H1 (cell line): Measurements from ENCODE around the gene ABHD2. TPM values are rescaled to one million over a fixed set of nuclear protein-coding genes. Genes with fewer than 3 reads are reported as not detected.

ENCODE experiments used
- CTCF ChIA-PET: fragments of 300-600 bp; sonication (Branson Sonifier 250); formaldehyde crosslinking; loops from one replicate; lab custom pipeline; 2021; ENCODE audit not compliant: partially characterized antibody; lab: Charles Lee
- POLR2A ChIA-PET: fragments of 300-600 bp; sonication (Branson Sonifier 250); formaldehyde crosslinking; loops from one replicate; lab custom pipeline; 2021; ENCODE audit warnings: inconsistent platforms; ENCODE audit not compliant: partially characterized antibody; lab: Charles Lee
- DNase-seq, 2 experiments: peaks; one replicate each; pipeline versions ENCODE4 v3.0.0 to v3.0.0-alpha.2; 2010 to 2022; ENCODE audit warnings: low spot score in 2 of 2, low read depth in 1 of 2, mixed read lengths in 1 of 2
- FAIRE-seq: peaks from 2 replicates; lab custom pipeline; 2011; peaks lifted over from hg19 to GRCh38; lab: Jason Lieb, UNC
- H2AFZ ChIP-seq: 2 replicates; pipeline ENCODE4 v1.8.1; 2012; ENCODE audit warnings: low read length, inconsistent platforms
- H2AK5ac ChIP-seq: 2 replicates; pipeline ENCODE4 v1.6.1; 2013; ENCODE audit warnings: low read depth, low read length
- H2BK120ac ChIP-seq: replicated peaks from 2 replicates; pipeline ENCODE3; 2013; ENCODE audit warnings: low read depth, low read length, inconsistent platforms
- H2BK12ac ChIP-seq: 2 replicates; pipeline ENCODE4 v1.6.1; 2013; ENCODE audit warnings: low read depth, low read length
- H2BK15ac ChIP-seq: 2 replicates; pipeline ENCODE4 v1.6.1; 2013; ENCODE audit warnings: low read length
- H2BK20ac ChIP-seq: 2 replicates; pipeline ENCODE4 v1.6.1; 2013; ENCODE audit warnings: low read length
- H2BK5ac ChIP-seq: 2 replicates; pipeline ENCODE4 v1.6.1; 2013; ENCODE audit warnings: low read depth, low read length
- H3K14ac ChIP-seq: 2 replicates; pipeline ENCODE4 v1.6.1; 2013; ENCODE audit warnings: inconsistent platforms; ENCODE audit not compliant: insufficient read length
- H3K18ac ChIP-seq: 2 replicates; pipeline ENCODE4 v1.6.1; 2013; ENCODE audit warnings: low read length; ENCODE audit errors: extremely low read depth
- H3K23ac ChIP-seq: 2 replicates; pipeline ENCODE4 v1.6.1; 2013; ENCODE audit warnings: inconsistent platforms; ENCODE audit not compliant: insufficient read length
- H3K23me2 ChIP-seq: 2 replicates; pipeline ENCODE4 v1.6.1; 2013; ENCODE audit warnings: low read depth, low read length
- H3K27ac ChIP-seq: 2 replicates; pipeline ENCODE4 v1.6.1; 2011; ENCODE audit warnings: low read depth, low read length, inconsistent platforms
- H3K27me3 ChIP-seq, 4 experiments: replicated peaks in 1 of 4; 1 replicate in 1 of 4; 2 replicates in 3 of 4; pipeline versions ENCODE4 v1.6.1 to v1.8.1; 2011 to 2013; ENCODE audit warnings: low read length in 3 of 4, mild to moderate bottlenecking in 3 of 4, inconsistent platforms in 2 of 4, mixed read lengths in 2 of 4, moderate library complexity in 1 of 4; ENCODE audit not compliant: control insufficient read depth in 3 of 4, insufficient read depth in 3 of 4; ENCODE audit errors: extremely low read depth in 1 of 4
- H3K36me3 ChIP-seq, 4 experiments: 2 replicates each; pipeline versions ENCODE4 v1.6.1 to v1.8.1; 2011 to 2013; ENCODE audit warnings: mild to moderate bottlenecking in 4 of 4, low read length in 3 of 4, moderate library complexity in 2 of 4, control low read depth in 1 of 4, inconsistent platforms in 1 of 4; ENCODE audit not compliant: insufficient read depth in 4 of 4, control insufficient read depth in 2 of 4
- H3K4ac ChIP-seq: replicated peaks from 2 replicates; pipeline ENCODE3; 2013; ENCODE audit warnings: low read length, low read depth, mixed read lengths, inconsistent platforms; ENCODE audit not compliant: insufficient read length
- H3K4me1 ChIP-seq, 4 experiments: replicated peaks in 1 of 4; 1 replicate in 1 of 4; 2 replicates in 3 of 4; pipeline versions ENCODE4 v1.6.1 to v1.8.1; 2011 to 2013; ENCODE audit warnings: low read length in 3 of 4, inconsistent platforms in 2 of 4, mixed read lengths in 1 of 4; ENCODE audit not compliant: insufficient read depth in 4 of 4, control insufficient read depth in 3 of 4
- H3K4me2 ChIP-seq, 2 experiments: 2 replicates each; pipeline versions ENCODE4 v1.6.1 to v1.8.1; 2011 to 2013; ENCODE audit warnings: low read depth in 2 of 2, low read length in 2 of 2, control low read depth in 1 of 2, inconsistent platforms in 1 of 2, mild to moderate bottlenecking in 1 of 2; ENCODE audit not compliant: insufficient read depth in 1 of 2
- H3K4me3 ChIP-seq, 4 experiments: fragments of 200-600, 300-600 bp in 1 of 4; sonication (generic), shearing (Covaris generic), sonication (Bioruptor Twin) in 1 of 4; 2 replicates each; pipeline versions ENCODE4 v1.5.1 to v1.8.1; 2011 to 2016; ENCODE audit warnings: low read length in 4 of 4, low read depth in 3 of 4, control low read depth in 2 of 4, inconsistent platforms in 2 of 4, mild to moderate bottlenecking in 2 of 4, mixed read lengths in 1 of 4, moderate library complexity in 1 of 4; ENCODE audit not compliant: insufficient read depth in 2 of 4; ENCODE audit errors: extremely low read depth in 1 of 4
- H3K56ac ChIP-seq: replicated peaks from 2 replicates; pipeline ENCODE3; 2013; ENCODE audit warnings: low read depth, mild to moderate bottlenecking, mixed read lengths, low read length, inconsistent platforms; ENCODE audit not compliant: insufficient read length
- H3K79me1 ChIP-seq: 2 replicates; pipeline ENCODE4 v1.6.1; 2013; ENCODE audit warnings: low read depth, low read length, control low read depth
- H3K79me2 ChIP-seq, 2 experiments: 2 replicates each; pipeline versions ENCODE4 v1.6.1 to v1.8.1; 2012 to 2013; ENCODE audit warnings: low read length in 2 of 2, mild to moderate bottlenecking in 2 of 2, inconsistent platforms in 1 of 2; ENCODE audit not compliant: insufficient read depth in 2 of 2, control insufficient read depth in 1 of 2
- H3K9ac ChIP-seq, 4 experiments: replicated peaks in 1 of 4; 1 replicate in 1 of 4; 2 replicates in 3 of 4; pipeline versions ENCODE4 v1.6.1 to v1.8.1; 2011 to 2013; ENCODE audit warnings: low read depth in 3 of 4, low read length in 3 of 4, control low read depth in 2 of 4, mild to moderate bottlenecking in 2 of 4, moderate library complexity in 2 of 4, inconsistent platforms in 1 of 4; ENCODE audit errors: extremely low read depth in 1 of 4
- H3K9me3 ChIP-seq, 2 experiments: 2 replicates each; pipeline versions ENCODE4 v1.6.1 to v1.8.1; 2012 to 2013; ENCODE audit warnings: mild to moderate bottlenecking in 2 of 2, moderate library complexity in 2 of 2, control low read depth in 1 of 2, inconsistent platforms in 1 of 2, low read depth in 1 of 2, low read length in 1 of 2, mixed read lengths in 1 of 2; ENCODE audit not compliant: insufficient read depth in 2 of 2
- H4K20me1 ChIP-seq, 2 experiments: replicated peaks in 1 of 2; 2 replicates each; pipeline versions ENCODE3 to v1.8.1; 2011 to 2013; ENCODE audit warnings: inconsistent platforms in 2 of 2, low read length in 2 of 2, mild to moderate bottlenecking in 1 of 2; ENCODE audit not compliant: insufficient read depth in 2 of 2, control insufficient read depth in 1 of 2
- H4K5ac ChIP-seq: 2 replicates; pipeline ENCODE4 v1.6.1; 2013; ENCODE audit warnings: low read length, low read depth, mixed read lengths, inconsistent platforms; ENCODE audit not compliant: insufficient read length
- H4K8ac ChIP-seq: 2 replicates; pipeline ENCODE4 v1.8.0; 2013; ENCODE audit warnings: mild to moderate bottlenecking, moderate library complexity, low read length, inconsistent platforms; ENCODE audit not compliant: insufficient read depth; ENCODE audit errors: extremely low read depth
- H4K91ac ChIP-seq: replicated peaks from 2 replicates; pipeline ENCODE3; 2013; ENCODE audit warnings: low read length, mixed read lengths, inconsistent platforms; ENCODE audit not compliant: insufficient read length
- CBX5 ChIP-seq: fragments of 300-800, 300-1000 bp; sonication (generic); IDR thresholded peaks from 2 replicates; pipeline ENCODE4 v1.7.1; 2016; ENCODE audit warnings: antibody characterized with exemption, low read length, low read depth
- CHD1 ChIP-seq: IDR thresholded peaks from 2 replicates; pipeline ENCODE4 v1.6.1; 2012; ENCODE audit warnings: low read depth, low read length, improper control_type of control experiment
- CREB1 ChIP-seq: IDR thresholded peaks from 2 replicates; pipeline ENCODE4 v1.6.1; 2012; ENCODE audit warnings: inconsistent platforms
- FOSL1 ChIP-seq: IDR thresholded peaks from 2 replicates; pipeline ENCODE4 v1.6.1; 2011; ENCODE audit warnings: mild to moderate bottlenecking, low read depth, low read length, moderate library complexity; ENCODE audit not compliant: insufficient read depth
- GABPA ChIP-seq: IDR thresholded peaks from 2 replicates; pipeline ENCODE4 v1.6.1; 2011; ENCODE audit warnings: mild to moderate bottlenecking, low read length, moderate library complexity, borderline replicate concordance; ENCODE audit not compliant: insufficient read depth
- JUN ChIP-seq: IDR thresholded peaks from 2 replicates; pipeline ENCODE4 v1.6.1; 2011; ENCODE audit warnings: low read depth, mild to moderate bottlenecking, improper control_type of control experiment, low read length
- NRF1 ChIP-seq: IDR thresholded peaks from 2 replicates; pipeline ENCODE4 v1.6.1; 2011; ENCODE audit warnings: mild to moderate bottlenecking, low read depth, low read length, improper control_type of control experiment
- TAF1 ChIP-seq: IDR thresholded peaks from 2 replicates; pipeline ENCODE4 v1.6.1; 2011; ENCODE audit warnings: mild to moderate bottlenecking, low read depth, low read length
- TEAD4 ChIP-seq: IDR thresholded peaks from 2 replicates; pipeline ENCODE4 v1.6.1; 2012; ENCODE audit warnings: low read depth, low read length, inconsistent platforms, mixed read lengths
- WGBS, 2 experiments: shearing (Covaris generic) in 1 of 2; methylation state at CpG; one replicate each; pipeline versions ENCODE4 v1.1.6 to v1.1.7; 2013 to 2015; ENCODE audit warnings: low lambda C conversion rate in 2 of 2, mixed read lengths in 2 of 2, inconsistent platforms in 1 of 2, low coverage in 1 of 2, missing lambda C conversion rate in 1 of 2; ENCODE audit not compliant: insufficient replicate concordance in 2 of 2, insufficient coverage in 1 of 2, insufficient read length in 1 of 2; ENCODE audit errors: extremely low coverage in 1 of 2, missing lambda C conversion rate in 1 of 2; 5-methylcytosine and 5-hydroxymethylcytosine counted together
- polyA plus RNA-seq, 7 experiments: library from polyadenylated mRNA; depleted of rRNA in 3 of 7; stranded (reverse) in 5 of 7; unstranded in 2 of 7; fragments of >200 nt in 5 of 7; fragments of 200-250 nt in 2 of 7; gene quantifications; 1 replicate in 5 of 7; 2 replicates in 1 of 7; 4 replicates in 1 of 7; pipeline versions ENCODE4 v1.2.1 to v1.2.3, GENCODE V29; 2011 to 2013; ENCODE audit warnings: missing spikeins in 2 of 7, mixed read lengths in 2 of 7
- total RNA-seq: library from RNA; stranded (reverse); fragmentation: NEBNext Ultra II Directional; extraction: Animal tissue kit (Norgen Biotek cat#: 25700); gene quantifications from 2 replicates; pipeline ENCODE4 v1.2.1, GENCODE V29; 2021
- TF ChIP-seq, protein P1 (sequence below): IDR thresholded peaks from 2 replicates; pipeline ENCODE4 v1.6.1; 2011; ENCODE audit warnings: low read depth, mild to moderate bottlenecking, low read length; ENCODE audit not compliant: insufficient read depth
- TF ChIP-seq, protein P2 (sequence below): IDR thresholded peaks from 2 replicates; pipeline ENCODE4 v1.6.1; 2012; ENCODE audit warnings: low read length, inconsistent platforms
- TF ChIP-seq, protein P3 (sequence below): IDR thresholded peaks from 2 replicates; pipeline ENCODE4 v1.6.1; 2012; ENCODE audit warnings: inconsistent platforms

ABHD2 gene
- total and polyA plus RNA-seq, 2 of the 8 experiments (the other 6 are each of a cell fraction or from before 2014, with no cell fraction given), result 9.1 to 23.7 TPM

DNA sequence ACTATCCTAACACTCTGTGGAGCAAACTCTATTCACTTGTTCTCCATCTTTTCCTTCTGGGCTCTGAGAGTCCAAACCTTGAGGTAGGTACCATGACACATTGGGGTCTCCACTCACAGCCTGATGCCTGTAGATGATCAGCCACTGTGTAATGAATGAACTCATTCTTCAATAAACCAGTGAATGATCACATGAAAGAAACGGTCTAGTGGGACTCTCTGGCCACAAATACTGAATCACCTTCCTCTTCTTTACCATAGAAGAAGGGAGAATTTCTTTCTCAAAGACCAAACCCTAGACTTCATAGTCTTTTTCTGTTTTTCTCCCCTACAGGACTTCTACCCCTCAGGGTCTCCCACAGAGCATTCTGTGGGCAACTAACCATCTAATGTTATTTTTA is 20.5 kb upstream of the ABHD2 start:
- H3K9ac ChIP-seq, result no peak overlapping the region
- TF ChIP-seq CHD1 (no peak), NRF1 (no peak), TAF1 (no peak), CBX5 (no peak), TEAD4 (no peak), GABPA (no peak), CREB1 (no peak), FOSL1 (no peak), JUN (no peak)
- TF ChIP-seq, protein P1, sequence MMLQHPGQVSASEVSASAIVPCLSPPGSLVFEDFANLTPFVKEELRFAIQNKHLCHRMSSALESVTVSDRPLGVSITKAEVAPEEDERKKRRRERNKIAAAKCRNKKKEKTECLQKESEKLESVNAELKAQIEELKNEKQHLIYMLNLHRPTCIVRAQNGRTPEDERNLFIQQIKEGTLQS, result no peak
- TF ChIP-seq, protein P2, sequence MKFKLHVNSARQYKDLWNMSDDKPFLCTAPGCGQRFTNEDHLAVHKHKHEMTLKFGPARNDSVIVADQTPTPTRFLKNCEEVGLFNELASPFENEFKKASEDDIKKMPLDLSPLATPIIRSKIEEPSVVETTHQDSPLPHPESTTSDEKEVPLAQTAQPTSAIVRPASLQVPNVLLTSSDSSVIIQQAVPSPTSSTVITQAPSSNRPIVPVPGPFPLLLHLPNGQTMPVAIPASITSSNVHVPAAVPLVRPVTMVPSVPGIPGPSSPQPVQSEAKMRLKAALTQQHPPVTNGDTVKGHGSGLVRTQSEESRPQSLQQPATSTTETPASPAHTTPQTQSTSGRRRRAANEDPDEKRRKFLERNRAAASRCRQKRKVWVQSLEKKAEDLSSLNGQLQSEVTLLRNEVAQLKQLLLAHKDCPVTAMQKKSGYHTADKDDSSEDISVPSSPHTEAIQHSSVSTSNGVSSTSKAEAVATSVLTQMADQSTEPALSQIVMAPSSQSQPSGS, result no peak
- TF ChIP-seq, protein P3, sequence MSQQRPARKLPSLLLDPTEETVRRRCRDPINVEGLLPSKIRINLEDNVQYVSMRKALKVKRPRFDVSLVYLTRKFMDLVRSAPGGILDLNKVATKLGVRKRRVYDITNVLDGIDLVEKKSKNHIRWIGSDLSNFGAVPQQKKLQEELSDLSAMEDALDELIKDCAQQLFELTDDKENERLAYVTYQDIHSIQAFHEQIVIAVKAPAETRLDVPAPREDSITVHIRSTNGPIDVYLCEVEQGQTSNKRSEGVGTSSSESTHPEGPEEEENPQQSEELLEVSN, result no peak

More for the DNA sequence above, 20.5 kb upstream of the ABHD2 start:
- Histone ChIP-seq H3K23ac (no peak overlapping the region), H3K18ac (no peak overlapping the region), H3K4me2 (no peak overlapping the region), H3K36me3 (no peaks in the 10 kb centered on the region; a peak in 1 of 8 replicates), H2BK120ac (no peak overlapping the region), H3K56ac (no peak overlapping the region), H2BK15ac (no peak overlapping the region), H3K27me3 (no peaks in the 10 kb centered on the region), H3K14ac (no peak overlapping the region), H2AFZ (no peak overlapping the region), H2BK5ac (no peak overlapping the region), H4K20me1 (no peaks in the 10 kb centered on the region), H3K4me3 (no peak overlapping the region), H2BK12ac (no peak overlapping the region), H3K27ac (no peak overlapping the region), H3K4me1 (no peaks in the 10 kb centered on the region), H3K9me3 (peaks cover 19 to 20% of the 10 kb centered on the region in 2 experiments; a peak in 3 of 4 replicates), H3K23me2 (no peaks in the 10 kb centered on the region; the same call in 1 of the 2 replicates), H3K79me1 (no peaks in the 10 kb centered on the region), H3K79me2 (no peaks in the 10 kb centered on the region), H2BK20ac (no peak overlapping the region), H4K8ac (no peak overlapping the region), H2AK5ac (no peak overlapping the region), H3K4ac (no peak overlapping the region), H4K91ac (no peak overlapping the region), H4K5ac (no peak overlapping the region)
- DNase-seq (no peak), FAIRE-seq (no peak)
- ChIA-PET POLR2A (interaction anchor here (1.3 kb wide), 1 partner anchor 9 kb away, joined by 3 read pairs; no protein-coding TSS in a partner anchor), CTCF (interaction anchor here (0.9 to 1.5 kb wide), 3 partner anchors 10 to 86 kb away, joined by 3 to 6 read pairs (median 4); no protein-coding TSS in a partner anchor)
- WGBS, 2 experiments, result 87% methylated on average over 1 of the region's 1 CpG; no CpG with 5 or more reads in 1 of the 2 experiments
